ENCODE measurements around the gene POR. TPM values are rescaled to one million over a fixed set of nuclear protein-coding genes. Genes with fewer than 3 reads are reported as not detected.

The POR gene
- total and polyA plus RNA-seq, 2 of the 8 experiments (the other 6 are each of a cell fraction or from before 2014, with no cell fraction given): 98.7 to 144 TPM

DNA sequence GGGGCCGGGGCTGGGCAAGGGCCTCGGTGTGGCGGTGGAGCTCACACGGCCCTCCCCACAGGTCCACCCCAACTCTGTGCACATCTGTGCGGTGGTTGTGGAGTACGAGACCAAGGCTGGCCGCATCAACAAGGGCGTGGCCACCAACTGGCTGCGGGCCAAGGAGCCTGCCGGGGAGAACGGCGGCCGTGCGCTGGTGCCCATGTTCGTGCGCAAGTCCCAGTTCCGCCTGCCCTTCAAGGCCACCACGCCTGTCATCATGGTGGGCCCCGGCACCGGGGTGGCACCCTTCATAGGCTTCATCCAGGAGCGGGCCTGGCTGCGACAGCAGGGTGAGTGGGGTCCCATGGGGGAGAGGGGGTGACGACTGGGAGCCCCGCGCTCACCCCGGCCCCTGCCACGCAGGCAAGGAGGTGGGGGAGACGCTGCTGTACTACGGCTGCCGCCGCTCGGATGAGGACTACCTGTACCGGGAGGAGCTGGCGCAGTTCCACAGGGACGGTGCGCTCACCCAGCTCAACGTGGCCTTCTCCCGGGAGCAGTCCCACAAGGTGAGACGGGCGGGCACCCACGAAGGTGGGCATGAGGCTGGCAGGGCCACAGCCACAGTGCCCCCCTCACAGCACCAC lies 70.7 kb downstream of the POR start (continued):
- TF ChIP-seq, protein P1, sequence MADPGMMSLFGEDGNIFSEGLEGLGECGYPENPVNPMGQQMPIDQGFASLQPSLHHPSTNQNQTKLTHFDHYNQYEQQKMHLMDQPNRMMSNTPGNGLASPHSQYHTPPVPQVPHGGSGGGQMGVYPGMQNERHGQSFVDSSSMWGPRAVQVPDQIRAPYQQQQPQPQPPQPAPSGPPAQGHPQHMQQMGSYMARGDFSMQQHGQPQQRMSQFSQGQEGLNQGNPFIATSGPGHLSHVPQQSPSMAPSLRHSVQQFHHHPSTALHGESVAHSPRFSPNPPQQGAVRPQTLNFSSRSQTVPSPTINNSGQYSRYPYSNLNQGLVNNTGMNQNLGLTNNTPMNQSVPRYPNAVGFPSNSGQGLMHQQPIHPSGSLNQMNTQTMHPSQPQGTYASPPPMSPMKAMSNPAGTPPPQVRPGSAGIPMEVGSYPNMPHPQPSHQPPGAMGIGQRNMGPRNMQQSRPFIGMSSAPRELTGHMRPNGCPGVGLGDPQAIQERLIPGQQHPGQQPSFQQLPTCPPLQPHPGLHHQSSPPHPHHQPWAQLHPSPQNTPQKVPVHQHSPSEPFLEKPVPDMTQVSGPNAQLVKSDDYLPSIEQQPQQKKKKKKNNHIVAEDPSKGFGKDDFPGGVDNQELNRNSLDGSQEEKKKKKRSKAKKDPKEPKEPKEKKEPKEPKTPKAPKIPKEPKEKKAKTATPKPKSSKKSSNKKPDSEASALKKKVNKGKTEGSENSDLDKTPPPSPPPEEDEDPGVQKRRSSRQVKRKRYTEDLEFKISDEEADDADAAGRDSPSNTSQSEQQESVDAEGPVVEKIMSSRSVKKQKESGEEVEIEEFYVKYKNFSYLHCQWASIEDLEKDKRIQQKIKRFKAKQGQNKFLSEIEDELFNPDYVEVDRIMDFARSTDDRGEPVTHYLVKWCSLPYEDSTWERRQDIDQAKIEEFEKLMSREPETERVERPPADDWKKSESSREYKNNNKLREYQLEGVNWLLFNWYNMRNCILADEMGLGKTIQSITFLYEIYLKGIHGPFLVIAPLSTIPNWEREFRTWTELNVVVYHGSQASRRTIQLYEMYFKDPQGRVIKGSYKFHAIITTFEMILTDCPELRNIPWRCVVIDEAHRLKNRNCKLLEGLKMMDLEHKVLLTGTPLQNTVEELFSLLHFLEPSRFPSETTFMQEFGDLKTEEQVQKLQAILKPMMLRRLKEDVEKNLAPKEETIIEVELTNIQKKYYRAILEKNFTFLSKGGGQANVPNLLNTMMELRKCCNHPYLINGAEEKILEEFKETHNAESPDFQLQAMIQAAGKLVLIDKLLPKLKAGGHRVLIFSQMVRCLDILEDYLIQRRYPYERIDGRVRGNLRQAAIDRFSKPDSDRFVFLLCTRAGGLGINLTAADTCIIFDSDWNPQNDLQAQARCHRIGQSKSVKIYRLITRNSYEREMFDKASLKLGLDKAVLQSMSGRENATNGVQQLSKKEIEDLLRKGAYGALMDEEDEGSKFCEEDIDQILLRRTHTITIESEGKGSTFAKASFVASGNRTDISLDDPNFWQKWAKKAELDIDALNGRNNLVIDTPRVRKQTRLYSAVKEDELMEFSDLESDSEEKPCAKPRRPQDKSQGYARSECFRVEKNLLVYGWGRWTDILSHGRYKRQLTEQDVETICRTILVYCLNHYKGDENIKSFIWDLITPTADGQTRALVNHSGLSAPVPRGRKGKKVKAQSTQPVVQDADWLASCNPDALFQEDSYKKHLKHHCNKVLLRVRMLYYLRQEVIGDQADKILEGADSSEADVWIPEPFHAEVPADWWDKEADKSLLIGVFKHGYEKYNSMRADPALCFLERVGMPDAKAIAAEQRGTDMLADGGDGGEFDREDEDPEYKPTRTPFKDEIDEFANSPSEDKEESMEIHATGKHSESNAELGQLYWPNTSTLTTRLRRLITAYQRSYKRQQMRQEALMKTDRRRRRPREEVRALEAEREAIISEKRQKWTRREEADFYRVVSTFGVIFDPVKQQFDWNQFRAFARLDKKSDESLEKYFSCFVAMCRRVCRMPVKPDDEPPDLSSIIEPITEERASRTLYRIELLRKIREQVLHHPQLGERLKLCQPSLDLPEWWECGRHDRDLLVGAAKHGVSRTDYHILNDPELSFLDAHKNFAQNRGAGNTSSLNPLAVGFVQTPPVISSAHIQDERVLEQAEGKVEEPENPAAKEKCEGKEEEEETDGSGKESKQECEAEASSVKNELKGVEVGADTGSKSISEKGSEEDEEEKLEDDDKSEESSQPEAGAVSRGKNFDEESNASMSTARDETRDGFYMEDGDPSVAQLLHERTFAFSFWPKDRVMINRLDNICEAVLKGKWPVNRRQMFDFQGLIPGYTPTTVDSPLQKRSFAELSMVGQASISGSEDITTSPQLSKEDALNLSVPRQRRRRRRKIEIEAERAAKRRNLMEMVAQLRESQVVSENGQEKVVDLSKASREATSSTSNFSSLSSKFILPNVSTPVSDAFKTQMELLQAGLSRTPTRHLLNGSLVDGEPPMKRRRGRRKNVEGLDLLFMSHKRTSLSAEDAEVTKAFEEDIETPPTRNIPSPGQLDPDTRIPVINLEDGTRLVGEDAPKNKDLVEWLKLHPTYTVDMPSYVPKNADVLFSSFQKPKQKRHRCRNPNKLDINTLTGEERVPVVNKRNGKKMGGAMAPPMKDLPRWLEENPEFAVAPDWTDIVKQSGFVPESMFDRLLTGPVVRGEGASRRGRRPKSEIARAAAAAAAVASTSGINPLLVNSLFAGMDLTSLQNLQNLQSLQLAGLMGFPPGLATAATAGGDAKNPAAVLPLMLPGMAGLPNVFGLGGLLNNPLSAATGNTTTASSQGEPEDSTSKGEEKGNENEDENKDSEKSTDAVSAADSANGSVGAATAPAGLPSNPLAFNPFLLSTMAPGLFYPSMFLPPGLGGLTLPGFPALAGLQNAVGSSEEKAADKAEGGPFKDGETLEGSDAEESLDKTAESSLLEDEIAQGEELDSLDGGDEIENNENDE (IDR thresholded peaks at IDR 0.05; ENCODE audit: insufficient replicate concordance, low read length): no peak
- TF ChIP-seq RNF2 (IDR thresholded peaks at IDR 0.05; ENCODE audit: borderline replicate concordance, low read depth, low read length, missing control alignments, poor library complexity, severe bottlenecking): no peak
- TF ChIP-seq ASH2L (IDR thresholded peaks at IDR 0.05; ENCODE audit: low read length): no peak
- no peak for TF ChIP-seq MAFK (IDR thresholded peaks at IDR 0.05; ENCODE audit: low read depth, low read length)
- TF ChIP-seq, protein P2, sequence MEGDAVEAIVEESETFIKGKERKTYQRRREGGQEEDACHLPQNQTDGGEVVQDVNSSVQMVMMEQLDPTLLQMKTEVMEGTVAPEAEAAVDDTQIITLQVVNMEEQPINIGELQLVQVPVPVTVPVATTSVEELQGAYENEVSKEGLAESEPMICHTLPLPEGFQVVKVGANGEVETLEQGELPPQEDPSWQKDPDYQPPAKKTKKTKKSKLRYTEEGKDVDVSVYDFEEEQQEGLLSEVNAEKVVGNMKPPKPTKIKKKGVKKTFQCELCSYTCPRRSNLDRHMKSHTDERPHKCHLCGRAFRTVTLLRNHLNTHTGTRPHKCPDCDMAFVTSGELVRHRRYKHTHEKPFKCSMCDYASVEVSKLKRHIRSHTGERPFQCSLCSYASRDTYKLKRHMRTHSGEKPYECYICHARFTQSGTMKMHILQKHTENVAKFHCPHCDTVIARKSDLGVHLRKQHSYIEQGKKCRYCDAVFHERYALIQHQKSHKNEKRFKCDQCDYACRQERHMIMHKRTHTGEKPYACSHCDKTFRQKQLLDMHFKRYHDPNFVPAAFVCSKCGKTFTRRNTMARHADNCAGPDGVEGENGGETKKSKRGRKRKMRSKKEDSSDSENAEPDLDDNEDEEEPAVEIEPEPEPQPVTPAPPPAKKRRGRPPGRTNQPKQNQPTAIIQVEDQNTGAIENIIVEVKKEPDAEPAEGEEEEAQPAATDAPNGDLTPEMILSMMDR (IDR thresholded peaks at IDR 0.05; ENCODE audit: control extremely low read depth in 1 of 3, insufficient read depth in 1 of 3, low read depth in 1 of 3, low read length in 3 of 3): no peak
- TF ChIP-seq, protein P3, sequence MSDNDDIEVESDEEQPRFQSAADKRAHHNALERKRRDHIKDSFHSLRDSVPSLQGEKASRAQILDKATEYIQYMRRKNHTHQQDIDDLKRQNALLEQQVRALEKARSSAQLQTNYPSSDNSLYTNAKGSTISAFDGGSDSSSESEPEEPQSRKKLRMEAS (IDR thresholded peaks at IDR 0.05): no peak
- no peak for TF ChIP-seq TEAD4 (IDR thresholded peaks at IDR 0.05; ENCODE audit: low read depth, low read length)
- TF ChIP-seq BRCA1 (IDR thresholded peaks at IDR 0.05; ENCODE audit: low read depth, low read length): no peak
